GM21723 (cell line): ENCODE measurements around the gene SORCS1.

Source experiments
- ATAC-seq: cut with Tn5 transposase; IDR thresholded peaks from one replicate; pipeline ENCODE4 v1.9.1; 2021; ENCODE audit warnings: mild to moderate bottlenecking, moderate library complexity; ENCODE audit not compliant: unreplicated experiment

Gene SORCS1

DNA sequence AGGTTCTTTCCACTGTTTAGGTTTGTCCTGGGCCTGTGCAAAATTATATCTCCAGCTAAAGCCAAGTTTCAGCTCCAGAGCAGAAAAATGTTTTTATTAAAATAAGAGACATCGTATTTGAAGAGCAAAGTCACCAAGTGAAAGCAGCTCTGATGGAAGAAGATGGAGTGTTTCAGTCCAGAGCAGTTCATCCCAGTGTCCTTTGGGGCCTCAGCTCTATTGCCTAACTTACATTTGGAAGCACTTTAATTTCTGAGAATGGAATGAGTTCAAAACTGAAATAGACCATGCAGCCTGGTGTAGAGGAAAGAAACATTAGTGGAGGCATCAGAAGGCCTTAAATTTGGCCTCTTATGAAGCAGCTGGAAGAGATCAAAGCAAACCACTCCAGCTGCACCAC, 545.2 kb downstream of the SORCS1 start:
- no peak for ATAC-seq

- no peak for ATAC-seq
Measured at GRCh38 chr10:106618646-106619045, 545.9 kb downstream of the SORCS1 start.

GRCh38 chr10:106615081-106615480, 549.4 kb downstream of the SORCS1 start:
- no peak for ATAC-seq

GRCh38 chr10:106614293-106614692, 550.2 kb downstream of the SORCS1 start:
- no peak for ATAC-seq

DNA sequence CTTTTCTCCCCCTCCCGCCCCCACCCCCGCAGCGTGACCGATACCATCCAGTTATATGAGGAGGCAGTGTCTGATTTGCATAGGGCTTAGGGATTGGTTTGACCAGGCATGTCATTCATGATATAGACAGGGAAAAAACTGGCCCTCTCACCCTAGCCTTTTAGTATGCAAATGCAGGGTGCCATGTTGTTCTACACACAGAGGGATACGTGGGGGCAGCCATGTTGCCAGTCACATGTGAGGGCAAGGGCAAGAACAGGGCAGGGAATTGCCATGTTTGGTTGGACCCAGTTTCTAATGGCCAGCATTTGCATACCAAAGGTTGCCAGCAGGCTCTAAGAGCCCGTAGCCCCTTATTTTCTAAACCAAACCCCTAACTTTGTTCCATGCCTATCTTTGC, 552.1 kb downstream of the SORCS1 start:
- ATAC-seq = no peak

DNA sequence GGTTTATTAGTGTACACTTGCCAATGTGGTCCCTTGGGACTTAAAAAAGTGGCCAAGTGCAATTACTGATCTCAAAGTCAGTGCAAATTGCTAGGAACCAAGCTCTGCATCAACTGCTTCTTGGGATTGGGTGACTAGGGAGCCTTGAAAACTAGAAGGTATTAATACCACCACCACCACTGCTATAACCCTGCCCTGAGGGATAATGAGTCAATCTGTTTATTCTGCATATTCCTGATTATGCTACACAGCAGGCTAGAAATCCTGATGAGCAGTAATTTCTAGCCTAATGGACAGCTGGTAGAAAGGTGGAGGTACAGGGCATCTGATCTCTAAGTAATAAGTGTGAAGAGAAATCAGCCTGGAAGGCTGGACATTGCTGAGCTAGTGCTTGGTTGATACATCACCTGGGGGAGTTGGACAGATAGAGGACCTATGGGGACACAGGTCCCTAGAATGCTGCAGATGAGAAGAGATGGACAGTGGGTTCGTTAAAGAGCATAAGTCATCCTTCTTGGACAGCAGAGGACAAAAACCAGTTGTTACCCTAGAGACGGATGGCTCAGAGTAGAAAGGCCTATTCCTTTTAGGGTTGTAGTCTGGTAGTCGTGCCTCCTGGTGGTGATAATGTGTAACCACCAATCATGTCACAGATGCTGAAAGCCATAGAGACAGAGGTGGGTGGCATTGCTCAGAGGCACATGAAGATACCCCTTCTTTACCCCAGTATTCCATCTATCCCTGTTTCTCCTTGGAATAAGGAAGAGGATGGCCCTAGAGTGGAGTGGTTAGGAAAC, 554.8 kb downstream of the SORCS1 start:
- ATAC-seq = no peak

DNA sequence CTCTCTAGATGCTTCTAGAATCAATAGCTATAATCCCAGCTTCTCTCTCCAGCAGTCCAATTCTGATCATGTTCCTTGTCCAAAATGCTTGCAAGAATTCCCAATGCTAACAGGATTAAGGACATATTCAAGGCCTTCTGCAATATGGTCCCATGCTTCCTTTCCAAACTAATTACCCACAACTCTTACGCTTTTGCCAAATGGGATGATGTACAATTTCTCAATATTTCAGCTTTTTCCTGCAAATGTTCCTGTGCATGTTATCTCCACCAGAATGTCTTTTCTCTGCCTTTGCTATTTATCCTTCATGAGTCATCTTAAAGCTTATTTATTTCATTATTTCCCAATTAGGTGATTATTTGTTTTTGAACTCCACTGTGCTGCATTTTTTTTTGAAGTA, 556.4 kb downstream of the SORCS1 start:
- no peak for ATAC-seq

DNA sequence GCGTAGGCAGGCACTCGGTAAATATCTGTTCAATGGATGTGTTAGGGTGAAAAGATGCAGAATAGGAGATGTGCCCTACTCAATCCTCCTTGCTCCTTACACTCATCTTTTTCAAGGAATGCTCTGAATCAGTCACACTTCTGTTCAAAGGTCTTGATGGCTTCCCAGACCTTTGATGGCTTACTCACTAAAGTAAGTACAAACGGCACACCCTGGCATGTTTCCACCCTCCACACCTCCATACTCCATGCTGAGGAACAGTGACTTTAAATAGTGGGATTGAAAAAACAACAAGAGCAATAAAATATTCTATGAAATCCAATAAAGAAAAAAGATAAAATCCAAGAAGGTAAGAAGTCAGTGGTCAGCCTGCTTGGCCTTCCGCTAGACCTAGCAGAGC, 569.2 kb downstream of the SORCS1 start:
- no peak for ATAC-seq

DNA sequence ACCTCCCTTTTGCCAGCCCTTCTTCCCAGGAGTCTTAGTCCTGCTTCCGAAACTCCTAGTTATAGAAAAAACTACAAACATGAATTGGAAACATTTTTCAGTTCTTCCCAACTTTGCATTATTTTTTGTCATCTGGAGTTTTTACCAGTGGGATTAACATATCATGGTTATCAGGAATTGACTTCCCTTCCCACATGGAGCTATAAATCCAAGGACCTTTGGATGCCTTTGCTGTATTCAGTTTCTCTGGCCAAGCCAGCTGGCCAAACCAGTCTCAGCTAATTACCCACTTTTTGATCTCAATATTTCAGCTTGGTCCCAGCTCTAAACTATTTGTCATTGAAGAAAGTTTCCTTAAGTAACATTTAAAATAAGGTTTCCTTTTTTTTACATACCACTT, 570.6 kb downstream of the SORCS1 start:
- no peak for ATAC-seq

DNA sequence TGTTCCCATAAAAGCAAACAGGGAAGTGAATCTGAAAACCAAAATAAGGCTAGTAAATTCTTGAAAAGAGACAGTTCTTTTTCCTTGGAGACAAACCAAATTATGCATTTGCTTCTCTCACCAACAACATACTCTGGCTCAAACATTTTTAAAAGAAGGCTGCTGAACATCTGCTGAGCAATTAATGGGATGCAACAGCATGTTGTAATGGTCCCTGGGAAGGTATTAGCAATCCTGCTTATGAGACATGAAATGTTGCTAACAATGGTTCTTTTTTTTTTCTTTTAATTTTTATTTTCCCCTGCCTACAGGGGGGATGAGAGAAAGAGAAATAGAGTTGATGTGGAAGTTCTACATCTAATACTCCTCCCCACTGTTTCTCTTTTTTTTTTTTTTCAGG, 572.1 kb downstream of the SORCS1 start:
- ATAC-seq = no peak

- no peak for ATAC-seq
Measured at GRCh38 chr10:106582291-106582690, 582.2 kb downstream of the SORCS1 start.

- ATAC-seq = no peak
Measured at GRCh38 chr10:106577756-106578155, 586.8 kb downstream of the SORCS1 start.

GRCh38 chr10:106577266-106577665, 587.2 kb downstream of the SORCS1 start:
- ATAC-seq = no peak

GRCh38 chr10:106576534-106576933, 588.0 kb downstream of the SORCS1 start:
- ATAC-seq = no peak

GRCh38 chr10:106573106-106573505, 591.4 kb downstream of the SORCS1 start:
- no peak for ATAC-seq

GRCh38 chr10:106571192-106571946, 593.1 kb downstream of the SORCS1 start:
- no peak for ATAC-seq

DNA sequence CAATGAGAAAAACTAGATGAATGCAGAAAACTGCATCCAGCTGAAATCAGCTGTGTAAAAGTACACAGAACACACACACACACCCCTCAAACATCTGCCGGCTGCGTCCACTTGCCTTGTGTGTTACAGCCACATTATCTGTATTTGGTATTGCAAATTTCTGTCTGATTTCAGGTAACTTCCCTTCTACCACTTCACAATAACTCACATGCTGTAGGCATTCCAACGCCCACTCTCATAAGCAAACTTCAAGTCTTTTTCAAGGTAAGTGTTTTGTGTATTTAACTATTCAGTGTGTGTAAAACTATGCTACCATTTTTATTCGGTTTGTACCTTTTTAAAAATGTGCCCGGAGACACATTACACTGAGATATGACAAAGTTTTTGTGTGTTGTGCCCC, 594.2 kb downstream of the SORCS1 start:
- no peak for ATAC-seq

- ATAC-seq = no peak
Measured at GRCh38 chr10:106567629-106568028, 596.9 kb downstream of the SORCS1 start.

DNA sequence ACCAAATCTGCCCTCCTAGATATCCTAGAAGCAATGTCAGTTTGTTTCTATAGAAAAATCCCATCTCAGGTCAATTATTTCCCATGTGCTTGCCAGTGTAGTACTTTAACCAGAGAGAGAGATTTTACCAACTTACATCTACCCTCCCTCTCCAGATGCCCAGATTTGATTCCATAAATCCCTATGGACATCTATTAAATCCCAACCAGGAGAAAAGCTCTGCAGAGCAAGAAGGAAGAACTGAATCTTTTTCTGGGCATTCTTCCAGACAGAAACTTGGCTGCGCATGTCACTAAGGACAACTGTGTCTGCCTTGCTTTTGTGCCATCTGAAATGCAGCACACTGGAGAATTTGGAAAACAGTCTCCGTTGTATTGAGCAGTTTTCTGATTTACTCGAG, 597.6 kb downstream of the SORCS1 start:
- ATAC-seq = no peak

GRCh38 chr10:106565546-106565945, 599.0 kb downstream of the SORCS1 start:
- ATAC-seq = no peak

- ATAC-seq = no peak
Measured at GRCh38 chr10:106563384-106563783, 601.1 kb downstream of the SORCS1 start.

DNA sequence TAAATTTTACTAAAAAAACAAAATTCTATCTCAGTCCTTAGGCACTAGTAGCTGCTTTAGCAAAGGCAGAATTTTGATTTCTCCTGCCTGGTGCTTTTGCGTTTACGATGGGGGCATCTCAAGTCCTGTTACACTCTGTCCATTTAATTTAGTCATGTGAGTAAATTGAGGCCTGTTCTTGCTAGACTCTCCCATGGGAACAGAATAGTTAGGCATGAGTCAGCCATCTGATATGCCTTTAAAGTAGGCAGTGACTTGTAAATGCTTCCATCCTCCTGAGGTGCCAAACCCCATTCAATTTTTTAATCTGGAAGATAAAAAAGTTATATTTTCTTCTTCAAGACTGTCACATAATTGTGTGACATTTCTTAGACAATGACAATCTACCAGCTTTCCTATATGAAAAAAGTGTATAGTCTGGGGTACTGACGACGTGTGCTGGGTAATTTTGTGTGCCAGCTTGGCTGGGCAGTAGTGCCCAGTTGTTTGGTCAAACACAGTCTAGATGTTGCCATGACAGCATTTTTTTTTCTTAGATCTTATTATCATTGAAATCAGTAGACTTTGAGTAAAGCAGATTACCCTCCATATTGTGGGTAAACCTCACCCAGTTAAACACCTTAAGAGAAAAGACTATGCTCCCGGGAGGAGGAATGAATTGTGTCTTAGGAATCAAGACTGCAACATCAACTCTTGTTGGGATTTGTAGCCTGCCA, 603.4 kb downstream of the SORCS1 start:
- ATAC-seq = no peak
